G401.6 (cell line): ENCODE data around the gene PRAMEF18.
"Not testable (repeated sequence)": the region's sequence is repeated elsewhere in the genome, so short reads cannot be mapped to it uniquely, and the experiment has no call there.

ENCODE experiments used
- FAIRE-seq: peaks from 2 replicates; lab custom pipeline; 2012; peaks lifted over from hg19 to GRCh38; lab: Jason Lieb, UNC

Gene PRAMEF18

DNA sequence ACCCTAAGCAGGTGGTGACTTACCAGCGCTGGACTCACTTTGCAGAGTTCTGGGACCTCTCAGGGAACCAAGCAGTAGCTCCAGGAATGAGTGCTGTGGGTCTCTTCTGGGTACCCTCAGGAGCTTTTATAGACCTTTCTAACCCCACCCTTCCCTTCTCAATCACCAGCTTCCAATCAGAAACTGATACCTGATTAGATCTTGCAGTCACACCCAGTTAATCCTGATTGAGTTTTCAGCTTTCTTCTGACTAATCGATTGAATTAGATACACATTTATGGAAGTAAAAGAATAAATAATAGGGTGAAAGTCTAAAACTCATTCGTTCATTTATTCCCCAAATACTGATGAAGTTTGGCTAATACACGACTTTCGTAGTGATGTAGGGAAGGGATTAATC is 24.6 kb downstream of the PRAMEF18 start, which contains the start of gene PRAMEF13:
TSS of gene PRAMEF13 (minus strand) at position 101 of the 400 bp plus-strand sequence. CDS start 1,820 bp downstream, outside the sequence.
- FAIRE-seq: not testable (repeated sequence)
